NCI-H82 (cell line): Measurements from ENCODE around the gene MICAL3.
A peak's percentile ranks its signal among the peaks of the same experiment; 100 is the strongest.

Source experiments
- DNase-seq: peaks from one replicate; lab custom pipeline; 2025; lab: John Stamatoyannopoulos, UW

MICAL3 gene

GRCh38 chr22:17792854-17793434 is 231.4 kb downstream of the MICAL3 start:
- no peak for DNase-seq

GRCh38 chr22:17792299-17792698 is 232.1 kb downstream of the MICAL3 start:
- DNase-seq, result peak; percentile 5

GRCh38 chr22:17791196-17791595 is 233.2 kb downstream of the MICAL3 start:
- no peak for DNase-seq

- DNase-seq, result no peak
Measured at GRCh38 chr22:17789379-17790200, 234.8 kb downstream of the MICAL3 start.

- peak; percentile 4 for DNase-seq
Measured at GRCh38 chr22:17788528-17789378, 235.6 kb downstream of the MICAL3 start.

GRCh38 chr22:17787716-17788330 is 236.5 kb downstream of the MICAL3 start:
- DNase-seq, result no peak

- no peak for DNase-seq
Measured at GRCh38 chr22:17787241-17787640, 237.1 kb downstream of the MICAL3 start.

- DNase-seq, result no peak
Measured at GRCh38 chr22:17786435-17787161, 237.8 kb downstream of the MICAL3 start.

- DNase-seq, result peak; percentile 71
Measured at GRCh38 chr22:17785185-17786184, 238.9 kb downstream of the MICAL3 start.

GRCh38 chr22:17784776-17785175 is 239.6 kb downstream of the MICAL3 start:
- no peak for DNase-seq

- DNase-seq, result no peak
Measured at GRCh38 chr22:17783773-17784480, 240.4 kb downstream of the MICAL3 start.

- no peak for DNase-seq
Measured at GRCh38 chr22:17783312-17783711, 241.0 kb downstream of the MICAL3 start.

- DNase-seq, result no peak
Measured at GRCh38 chr22:17782621-17783020, 241.7 kb downstream of the MICAL3 start.

- DNase-seq, result no peak
Measured at GRCh38 chr22:17782158-17782557, 242.2 kb downstream of the MICAL3 start.

- no peak for DNase-seq
Measured at GRCh38 chr22:17781319-17782031, 242.9 kb downstream of the MICAL3 start.

GRCh38 chr22:17780741-17781318 is 243.5 kb downstream of the MICAL3 start:
- peak; percentile 5 for DNase-seq

GRCh38 chr22:17780116-17780740 is 244.1 kb downstream of the MICAL3 start:
- DNase-seq, result no peak
